ENCODE data around the gene SLC6A13. TPM values are rescaled to one million over a fixed set of nuclear protein-coding genes. Genes with fewer than 3 reads are reported as not detected.

Gene SLC6A13
- total and polyA plus RNA-seq, 2 of the 13 experiments (the other 11 are each of a cell fraction or from before 2014, with no cell fraction given) = 0.05 to 0.15 TPM

GRCh38 chr12:286531-287300 is 24.1 kb upstream of the SLC6A13 start:
- no peak for FAIRE-seq
- BruUV-seq (replicated peaks) = no TSS peak
- TF ChIP-seq ZFP82 (CRISPR knock-in tag; IDR thresholded peaks at IDR 0.05; ENCODE audit: borderline replicate concordance) = no peak
- no peak for TF ChIP-seq ADNP (CRISPR knock-in tag; IDR thresholded peaks at IDR 0.05)
- no peak for TF ChIP-seq ZNF292 (CRISPR knock-in tag; IDR thresholded peaks at IDR 0.05; ENCODE audit: borderline replicate concordance, low read depth)
- TF ChIP-seq PREB (CRISPR knock-in tag; IDR thresholded peaks at IDR 0.05) = no peak
- no peak for TF ChIP-seq RBAK (CRISPR knock-in tag; IDR thresholded peaks at IDR 0.05)
- no peak for TF ChIP-seq KDM5A (IDR thresholded peaks at IDR 0.05; ENCODE audit: borderline replicate concordance, low read length)
- no peak for TF ChIP-seq PLSCR1 (CRISPR knock-in tag; IDR thresholded peaks at IDR 0.05; ENCODE audit: borderline replicate concordance)
- TF ChIP-seq KIAA2018 (CRISPR knock-in tag; IDR thresholded peaks at IDR 0.05; ENCODE audit: borderline replicate concordance) = no peak
- no peak for TF ChIP-seq TCF12 (IDR thresholded peaks at IDR 0.05)
- TF ChIP-seq TCF12 (CRISPR knock-in tag; IDR thresholded peaks at IDR 0.05) = no peak
- no peak for TF ChIP-seq HMGA1 (CRISPR knock-in tag; conservative IDR thresholded peaks at IDR 0.05)
- TF ChIP-seq HOXD1 (CRISPR knock-in tag; IDR thresholded peaks at IDR 0.05) = no peak

More at GRCh38 chr12:286531-287300, 24.1 kb upstream of the SLC6A13 start:
- intact Hi-C loops (cut with micrococcal nuclease; ENCODE audit: unreplicated experiment) = no loop called here
- ATAC-seq (no peak), DNase-seq (ENCODE audit: low spot score) (no peak)
- no peak overlapping the region for H2AFZ ChIP-seq (ENCODE audit: low read length)
- WGBS (ENCODE audit: low lambda C conversion rate) = 98% methylated on average over 5 of the region's 5 CpGs
- H3K9me3 ChIP-seq (ENCODE audit: low read length) = no peaks in the 10 kb centered on the region
- H4K20me1 ChIP-seq (ENCODE audit: insufficient read depth, low read length) = no peaks in the 10 kb centered on the region
- peaks cover 7% of the 10 kb centered on the region for H3K4me1 ChIP-seq (ENCODE audit: insufficient read depth, low read length)
- in situ Hi-C loops (cut with HindIII; ENCODE audit: extremely low pct_ligation_motif_present, low pct_unique_long_range_greater_than_20kb) = no loop called here
- CTCF ChIA-PET (ENCODE audit: low intra/inter-chr PET ratio, low total read pairs) = no interaction called here
- H3K4me3 ChIP-seq (replicated peaks in 1 of 3; ENCODE audit: insufficient read depth in 1 of 3, low read depth in 2 of 3, low read length in 3 of 3) = no peak overlapping the region
- H3K79me2 ChIP-seq (ENCODE audit: insufficient read depth, low read length) = no peaks in the 10 kb centered on the region
- no peak overlapping the region for H3K27ac ChIP-seq (ENCODE audit: extremely low read length, insufficient read depth, low read length)
- H3K9ac ChIP-seq (ENCODE audit: insufficient read depth, low read depth, low read length) = no peak overlapping the region
- POLR2A ChIA-PET = interaction anchor here (0.7 kb wide), 1 partner anchor 10 kb away, joined by 5 read pairs; no protein-coding TSS in a partner anchor
- no peaks in the 10 kb centered on the region for H3K27me3 ChIP-seq (ENCODE audit: control insufficient read depth in 1 of 2, insufficient read depth in 2 of 2, low read length in 2 of 2)
- no peak overlapping the region for H3K4me2 ChIP-seq (ENCODE audit: low read depth, low read length)
- peaks cover 12 to 50% of the 10 kb centered on the region in 2 experiments for H3K36me3 ChIP-seq (replicated peaks in 1 of 2; ENCODE audit: control insufficient read depth in 1 of 2, insufficient read depth in 2 of 2, low read length in 2 of 2)
